ENCODE results near the gene EPHB2.
"Not testable (repeated sequence)": the region's sequence is repeated elsewhere in the genome, so short reads cannot be mapped to it uniquely, and the experiment has no call there.

Gene EPHB2

DNA sequence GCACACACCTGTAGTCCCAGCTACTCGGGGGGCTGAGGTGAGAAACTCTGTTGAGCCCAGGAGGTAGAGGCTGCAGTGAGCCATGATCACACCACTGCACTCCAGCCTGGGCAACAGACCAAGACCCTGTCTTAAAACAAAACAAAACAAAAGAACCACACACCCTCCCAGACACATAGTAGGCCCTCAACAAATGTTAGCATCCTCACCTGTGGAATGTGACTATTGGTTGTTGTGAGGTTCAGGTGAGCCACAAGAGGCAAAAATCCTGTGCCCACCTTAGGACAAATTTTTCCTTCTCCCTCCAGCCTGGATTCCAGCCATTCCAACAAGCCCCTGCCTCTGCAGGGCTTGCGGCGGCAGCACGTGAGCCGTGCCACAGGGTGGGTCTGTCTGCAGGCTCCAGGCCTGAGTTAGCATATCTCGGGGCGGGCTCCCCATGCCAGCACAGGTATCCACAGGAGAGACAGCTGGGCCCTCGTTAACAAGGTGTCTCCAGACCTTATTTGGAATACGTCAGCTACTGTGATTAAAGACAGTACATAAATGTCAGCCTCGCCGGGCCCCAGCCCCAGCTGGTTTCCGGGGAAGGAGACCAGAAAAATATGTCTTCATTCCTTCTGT lies 40.2 kb upstream of the EPHB2 start:
- DNase-seq (ENCODE audit: extremely low spot score) = no peak
- POLR2A ChIA-PET = no interaction called here
- TF ChIP-seq, protein P1, sequence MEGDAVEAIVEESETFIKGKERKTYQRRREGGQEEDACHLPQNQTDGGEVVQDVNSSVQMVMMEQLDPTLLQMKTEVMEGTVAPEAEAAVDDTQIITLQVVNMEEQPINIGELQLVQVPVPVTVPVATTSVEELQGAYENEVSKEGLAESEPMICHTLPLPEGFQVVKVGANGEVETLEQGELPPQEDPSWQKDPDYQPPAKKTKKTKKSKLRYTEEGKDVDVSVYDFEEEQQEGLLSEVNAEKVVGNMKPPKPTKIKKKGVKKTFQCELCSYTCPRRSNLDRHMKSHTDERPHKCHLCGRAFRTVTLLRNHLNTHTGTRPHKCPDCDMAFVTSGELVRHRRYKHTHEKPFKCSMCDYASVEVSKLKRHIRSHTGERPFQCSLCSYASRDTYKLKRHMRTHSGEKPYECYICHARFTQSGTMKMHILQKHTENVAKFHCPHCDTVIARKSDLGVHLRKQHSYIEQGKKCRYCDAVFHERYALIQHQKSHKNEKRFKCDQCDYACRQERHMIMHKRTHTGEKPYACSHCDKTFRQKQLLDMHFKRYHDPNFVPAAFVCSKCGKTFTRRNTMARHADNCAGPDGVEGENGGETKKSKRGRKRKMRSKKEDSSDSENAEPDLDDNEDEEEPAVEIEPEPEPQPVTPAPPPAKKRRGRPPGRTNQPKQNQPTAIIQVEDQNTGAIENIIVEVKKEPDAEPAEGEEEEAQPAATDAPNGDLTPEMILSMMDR (IDR thresholded peaks at IDR 0.05; ENCODE audit: control extremely low read depth, extremely low read depth, low read depth, missing control alignments) = no peak
- CTCF ChIA-PET = no interaction called here

DNA sequence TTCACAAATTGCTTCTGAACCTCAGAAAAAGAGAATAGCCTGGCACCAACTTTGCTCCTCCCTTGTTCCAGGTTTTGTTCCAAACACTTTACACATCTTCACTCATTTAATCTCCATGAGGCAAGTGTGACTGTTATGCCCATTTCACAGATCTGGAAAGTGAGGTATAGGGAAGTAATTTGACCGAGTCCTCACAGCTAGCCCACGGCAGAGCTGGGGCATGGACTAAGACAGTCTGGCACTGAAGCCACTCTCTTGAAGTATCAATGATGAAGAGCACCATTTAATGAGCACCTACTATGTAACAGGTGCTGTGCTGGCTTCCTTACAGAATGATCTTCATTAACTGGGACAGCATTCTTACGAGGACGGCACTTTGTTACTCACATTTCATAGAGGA lies 38.6 kb upstream of the EPHB2 start:
- CTCF ChIA-PET = interaction anchor here (1.1 to 2.0 kb wide), 3 partner anchors 27 to 293 kb away, joined by 3 to 5 read pairs (median 3); no protein-coding TSS in a partner anchor
- POLR2A ChIA-PET = no interaction called here
- no peak for DNase-seq (ENCODE audit: extremely low spot score)
- TF ChIP-seq, protein P1 (IDR thresholded peaks at IDR 0.05; ENCODE audit: control extremely low read depth, extremely low read depth, low read depth, missing control alignments) = no peak

DNA sequence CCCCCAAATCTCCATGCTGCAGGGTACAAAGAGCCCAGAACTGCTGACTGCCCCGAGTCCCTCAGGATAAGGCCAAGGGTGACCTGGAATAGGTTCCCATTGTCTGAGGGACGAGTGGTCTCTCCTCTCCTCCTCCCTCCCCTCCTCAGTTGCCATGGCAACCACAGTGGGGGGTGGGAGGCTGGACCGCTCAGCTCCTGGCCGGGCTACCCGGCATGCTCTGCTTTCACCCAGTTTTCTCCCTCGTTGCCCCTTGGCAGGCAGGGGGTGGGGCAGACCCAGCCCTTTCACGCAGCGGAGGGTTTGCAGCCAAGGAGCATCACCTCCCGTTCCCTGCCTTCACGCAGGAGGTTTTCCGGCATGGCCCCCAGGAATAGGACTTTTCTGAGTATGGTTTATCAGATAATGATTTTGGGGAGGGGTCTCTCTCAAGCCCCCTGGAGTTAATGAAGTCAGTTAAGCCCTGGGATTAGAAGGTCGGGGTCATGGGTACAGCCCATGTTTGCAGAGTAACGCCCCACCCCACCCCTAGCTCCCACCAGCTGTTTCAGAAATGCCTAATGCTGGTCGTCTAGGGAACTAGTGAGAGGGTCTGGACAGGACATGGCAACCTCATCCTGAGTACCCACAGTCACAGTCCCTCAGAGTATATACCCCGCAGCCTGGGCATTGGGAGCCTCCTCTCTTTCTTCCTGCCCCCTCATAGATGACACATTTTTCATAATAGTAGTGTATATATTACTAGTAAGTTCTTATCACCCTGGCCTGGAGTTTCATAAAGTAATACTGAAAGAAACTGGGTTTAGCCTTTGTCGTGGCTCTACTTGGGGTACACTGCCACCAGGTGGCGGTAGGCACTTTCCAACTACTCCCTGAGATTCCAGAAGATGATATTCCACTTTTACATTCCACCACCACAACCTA lies 36.9 kb upstream of the EPHB2 start:
- DNase-seq (ENCODE audit: extremely low spot score) = peak; percentile 59
- ChIA-PET CTCF (interaction anchor here (0.7 to 2.1 kb wide), 9 partner anchors 11 to 292 kb away, joined by 3 to 5 read pairs (median 4); no protein-coding TSS in a partner anchor), POLR2A (interaction anchor here (0.6 kb wide), 1 partner anchor 9 kb away, joined by 3 read pairs; no protein-coding TSS in a partner anchor)
- TF ChIP-seq, protein P1 (IDR thresholded peaks at IDR 0.05; ENCODE audit: control extremely low read depth, extremely low read depth, low read depth, missing control alignments) = peak; percentile 42

DNA sequence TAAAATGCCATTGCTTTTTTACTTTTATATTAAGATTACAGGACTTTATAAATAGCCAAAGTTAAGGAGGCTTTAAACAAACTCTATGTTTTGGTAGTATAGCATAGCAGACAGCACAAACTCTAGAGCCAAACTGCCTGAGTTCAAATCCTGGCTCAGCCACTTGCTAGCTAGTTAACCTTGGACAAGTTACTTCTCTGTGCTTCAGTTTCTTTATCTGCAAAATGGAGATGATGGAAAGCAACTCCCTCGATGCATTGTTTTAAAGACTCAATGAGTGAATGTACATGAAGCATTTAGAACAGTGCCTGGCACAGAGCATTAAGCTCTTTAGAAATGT lies 36.3 kb upstream of the EPHB2 start:
- CTCF ChIA-PET = interaction anchor here (0.7 to 2.1 kb wide), 7 partner anchors 10 to 256 kb away, joined by 3 to 4 read pairs (median 4); no protein-coding TSS in a partner anchor

DNA sequence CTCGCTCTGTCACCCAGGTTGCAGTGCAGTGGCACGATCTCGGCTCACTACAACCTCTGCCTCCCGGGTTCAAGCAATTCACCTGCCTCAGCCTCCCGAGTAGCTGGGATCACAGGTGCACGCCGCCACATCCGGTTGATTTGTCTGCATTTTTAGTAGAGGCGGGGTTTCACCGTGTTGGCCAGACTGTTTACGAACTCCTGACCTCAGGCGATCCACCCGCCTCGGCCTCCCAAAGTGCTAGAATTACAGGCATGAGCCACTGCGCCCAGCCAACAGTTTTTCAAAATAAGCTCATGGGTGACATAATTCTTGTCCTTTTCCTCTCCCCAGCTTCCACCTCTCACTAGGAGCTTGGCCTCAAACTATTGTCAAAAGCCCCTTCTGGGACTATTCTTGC lies 34.5 kb upstream of the EPHB2 start:
- CTCF ChIA-PET = interaction anchor here (0.8 to 1.0 kb wide), 2 partner anchors 28 to 254 kb away, joined by 3 read pairs; no protein-coding TSS in a partner anchor
- DNase-seq (ENCODE audit: extremely low spot score); POLR2A ChIA-PET: not testable (repeated sequence)

More for the DNA sequence above, 36.3 kb upstream of the EPHB2 start:
- TF ChIP-seq, protein P1 (IDR thresholded peaks at IDR 0.05; ENCODE audit: control extremely low read depth, extremely low read depth, low read depth, missing control alignments) = no peak
- POLR2A ChIA-PET = interaction anchor here (0.6 kb wide), 1 partner anchor 9 kb away, joined by 3 read pairs; no protein-coding TSS in a partner anchor
- no peak for DNase-seq (ENCODE audit: extremely low spot score)

DNA sequence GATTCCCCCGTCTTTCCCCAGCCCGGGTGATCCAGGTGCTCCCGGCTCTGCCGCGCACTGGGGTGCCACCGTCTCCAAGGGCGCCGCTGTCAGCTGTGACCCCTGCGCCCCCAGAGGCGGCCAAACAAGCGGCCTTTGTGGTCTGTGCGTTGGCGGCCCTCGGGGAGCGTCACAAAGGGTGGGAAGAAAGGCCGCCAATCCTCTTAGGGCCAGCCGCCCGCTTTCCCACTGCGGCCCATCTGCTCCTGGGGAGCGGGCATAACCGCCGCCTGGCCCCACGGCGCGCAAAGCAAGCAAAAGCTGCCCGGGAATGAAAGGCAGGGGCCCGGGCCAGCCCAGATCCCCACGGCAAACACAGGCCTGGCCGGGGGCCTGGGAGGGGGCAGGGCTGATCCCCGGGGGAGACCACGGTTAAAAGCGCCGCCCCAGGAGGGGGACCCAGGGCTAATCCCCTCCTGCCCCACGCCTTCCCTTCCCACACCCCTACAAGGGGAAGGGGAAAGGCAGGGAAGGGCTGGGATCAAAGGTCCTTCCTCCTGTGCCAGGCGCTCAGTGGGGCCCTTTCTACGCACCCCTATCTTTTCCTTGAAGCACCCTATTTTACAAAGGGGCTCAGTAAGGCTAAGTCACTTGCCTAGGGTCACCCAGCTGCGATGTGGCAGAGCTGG lies 33.6 kb upstream of the EPHB2 start:
- no peak for DNase-seq (ENCODE audit: extremely low spot score)
- ChIA-PET CTCF (interaction anchor here (1.0 kb wide), 1 partner anchor 254 kb away, joined by 3 read pairs; no protein-coding TSS in a partner anchor), POLR2A (no interaction called here)
- TF ChIP-seq, protein P1 (IDR thresholded peaks at IDR 0.05; ENCODE audit: control extremely low read depth, extremely low read depth, low read depth, missing control alignments) = no peak
